Measurements from ENCODE around the gene HCN3. TPM values are rescaled to one million over a fixed set of nuclear protein-coding genes. Genes with fewer than 3 reads are reported as not detected.

HCN3 gene
- total and polyA plus RNA-seq, 2 donors from 2014 or later = 3.3 to 4.5 TPM

DNA sequence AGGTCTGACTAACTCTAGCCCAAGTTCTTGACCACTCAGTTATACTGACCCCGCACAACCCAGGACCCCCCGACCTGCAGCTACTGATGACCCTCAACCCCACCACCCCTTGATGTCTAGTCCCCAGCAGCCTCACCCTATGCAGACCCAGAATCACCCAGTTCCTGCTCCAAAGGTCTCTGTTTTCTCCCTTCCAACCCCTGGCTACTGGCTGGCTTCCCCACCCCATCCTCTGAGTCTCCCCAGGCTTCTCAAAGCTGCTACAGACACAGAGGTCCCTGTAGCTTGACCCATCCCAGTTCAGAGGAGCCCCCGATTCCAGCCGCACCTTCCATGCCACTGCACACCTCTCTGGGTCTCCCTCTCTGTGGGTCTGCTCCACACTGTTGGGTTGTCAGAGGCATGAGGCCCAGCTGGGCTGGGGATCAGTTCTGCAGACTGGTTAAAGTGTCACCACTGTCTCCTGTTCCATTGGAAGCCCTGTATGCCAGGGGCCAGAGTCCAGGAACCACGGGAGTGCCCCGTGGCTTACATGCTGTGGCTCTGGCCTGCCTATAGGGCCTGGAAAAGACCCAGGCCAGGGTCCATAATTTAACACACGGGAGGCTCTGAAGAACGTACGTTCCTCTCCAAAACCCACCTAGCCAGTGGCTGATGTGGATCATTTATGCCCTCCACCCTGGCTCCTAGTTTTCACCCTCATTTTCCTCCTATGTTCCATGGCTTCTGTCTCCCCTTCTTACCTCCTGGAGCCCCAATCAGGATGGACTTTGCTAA lies 23.5 kb downstream of the HCN3 start:
- Histone ChIP-seq H3K4me1 (ENCODE audit: control insufficient read depth in 2 of 3, insufficient read depth in 2 of 3, low read depth in 1 of 3, low read length in 3 of 3) (no peaks in the 10 kb centered on the region), H3K4me3 (ENCODE audit: low read length in 3 of 3) (peak overlapping the region in 2 of 3 donors; percentile 19 to 49), H3K36me3 (ENCODE audit: control insufficient read depth in 2 of 3, insufficient read depth in 3 of 3, low read length in 3 of 3) (no peaks in the 10 kb centered on the region), H3K27me3 (ENCODE audit: control insufficient read depth, insufficient read depth, low read length) (peaks cover 4% of the 10 kb centered on the region), H3K27ac (ENCODE audit: low read depth in 2 of 2, low read length in 2 of 2) (peak overlapping the region; percentile 40 to 83), H3K9me3 (ENCODE audit: control insufficient read depth in 2 of 3, insufficient read depth in 1 of 3, low read length in 3 of 3) (no peaks in the 10 kb centered on the region), H3K9ac (ENCODE audit: low read length in 3 of 3) (no peak overlapping the region)
- intact Hi-C loops (cut with DNase I) = no loop called here
- FAIRE-seq = no peak
- TF ChIP-seq, protein P1, sequence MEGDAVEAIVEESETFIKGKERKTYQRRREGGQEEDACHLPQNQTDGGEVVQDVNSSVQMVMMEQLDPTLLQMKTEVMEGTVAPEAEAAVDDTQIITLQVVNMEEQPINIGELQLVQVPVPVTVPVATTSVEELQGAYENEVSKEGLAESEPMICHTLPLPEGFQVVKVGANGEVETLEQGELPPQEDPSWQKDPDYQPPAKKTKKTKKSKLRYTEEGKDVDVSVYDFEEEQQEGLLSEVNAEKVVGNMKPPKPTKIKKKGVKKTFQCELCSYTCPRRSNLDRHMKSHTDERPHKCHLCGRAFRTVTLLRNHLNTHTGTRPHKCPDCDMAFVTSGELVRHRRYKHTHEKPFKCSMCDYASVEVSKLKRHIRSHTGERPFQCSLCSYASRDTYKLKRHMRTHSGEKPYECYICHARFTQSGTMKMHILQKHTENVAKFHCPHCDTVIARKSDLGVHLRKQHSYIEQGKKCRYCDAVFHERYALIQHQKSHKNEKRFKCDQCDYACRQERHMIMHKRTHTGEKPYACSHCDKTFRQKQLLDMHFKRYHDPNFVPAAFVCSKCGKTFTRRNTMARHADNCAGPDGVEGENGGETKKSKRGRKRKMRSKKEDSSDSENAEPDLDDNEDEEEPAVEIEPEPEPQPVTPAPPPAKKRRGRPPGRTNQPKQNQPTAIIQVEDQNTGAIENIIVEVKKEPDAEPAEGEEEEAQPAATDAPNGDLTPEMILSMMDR (IDR thresholded peaks at IDR 0.05; ENCODE audit: borderline replicate concordance, extremely low read depth, insufficient read depth) = no peak
- DNase-seq = peak in 2 of 5 donors; percentile 19 to 42

DNA sequence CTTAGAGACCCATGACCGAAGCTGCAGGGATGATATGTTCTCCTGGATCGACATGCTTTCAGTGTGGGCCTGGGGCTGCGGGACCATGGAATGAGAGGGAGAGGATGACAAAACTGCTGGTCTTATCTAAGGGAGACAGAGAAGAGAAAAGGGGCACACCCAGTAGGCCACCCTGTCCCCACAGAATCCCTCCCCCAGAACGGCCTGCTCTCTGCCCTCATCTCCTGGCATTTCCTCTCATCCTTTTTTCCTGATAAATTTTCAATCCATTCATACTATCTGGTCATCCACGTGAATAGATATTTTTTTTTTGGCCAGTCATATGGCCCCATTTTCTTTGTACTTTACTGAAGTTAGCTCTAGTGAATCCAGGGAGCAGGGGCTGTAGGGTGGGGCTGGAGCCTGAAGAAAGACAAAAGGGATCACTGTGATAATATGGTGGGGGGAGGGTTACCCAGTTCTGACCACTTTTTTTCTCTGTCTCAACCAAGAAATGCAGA lies 24.1 kb downstream of the HCN3 start, which contains the start of gene PKLR:
Gene PKLR, minus strand, starts transcription at position 97 of the 500 bp plus-strand sequence. Its CDS starts 43 bp downstream, at position 54.
- DNase-seq = no peak
- Histone ChIP-seq H3K36me3 (ENCODE audit: control insufficient read depth in 2 of 3, insufficient read depth in 3 of 3, low read length in 3 of 3) (no peaks in the 10 kb centered on the region), H3K9me3 (ENCODE audit: control insufficient read depth in 2 of 3, insufficient read depth in 1 of 3, low read length in 3 of 3) (no peaks in the 10 kb centered on the region), H3K4me1 (ENCODE audit: control insufficient read depth in 2 of 3, insufficient read depth in 2 of 3, low read depth in 1 of 3, low read length in 3 of 3) (no peaks in the 10 kb centered on the region), H3K4me3 (ENCODE audit: low read length in 3 of 3) (peak within 1 kb of the TSS in 2 of 3 donors; percentile 19 to 49), H3K27ac (ENCODE audit: low read depth in 2 of 2, low read length in 2 of 2) (peak within 1 kb of the TSS; percentile 40 to 83), H3K9ac (ENCODE audit: low read length in 3 of 3) (no peak within 1 kb of the TSS), H3K27me3 (ENCODE audit: control insufficient read depth, insufficient read depth, low read length) (no peaks in the 10 kb centered on the region)
- no peak for FAIRE-seq
- TF ChIP-seq, protein P1 (IDR thresholded peaks at IDR 0.05; ENCODE audit: borderline replicate concordance, extremely low read depth, insufficient read depth) = no peak
- intact Hi-C loops (cut with DNase I) = no loop called here

DNA sequence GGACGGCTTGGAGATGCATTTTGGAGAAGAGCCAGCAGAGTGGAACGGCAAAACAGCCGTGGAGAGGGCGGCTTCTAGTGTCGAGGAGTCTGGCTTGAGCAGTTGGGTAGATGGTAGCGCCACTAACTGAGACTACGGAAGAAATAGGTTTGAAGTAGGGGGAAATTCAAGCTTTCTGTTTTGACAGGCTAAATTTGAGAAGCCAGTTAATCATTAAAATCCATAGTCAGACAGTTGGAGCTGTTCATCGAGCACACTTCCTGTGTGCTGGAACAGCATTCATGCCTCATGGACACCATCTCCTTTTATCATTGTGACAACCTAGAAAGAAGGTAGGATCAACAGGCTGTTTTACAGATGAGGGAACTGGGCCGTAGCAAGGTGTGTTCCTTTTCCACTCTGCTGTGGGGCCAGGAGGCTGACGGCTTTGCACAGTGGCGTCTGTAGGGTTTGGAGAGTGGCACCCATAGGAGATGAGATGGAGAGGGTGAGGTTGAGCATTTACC lies 27.3 kb downstream of the HCN3 start:
- H3K9me3 ChIP-seq (ENCODE audit: control insufficient read depth in 2 of 3, insufficient read depth in 1 of 3, low read length in 3 of 3) = no peaks in the 10 kb centered on the region
- DNase-seq (no peak), FAIRE-seq (no peak)
- H3K4me1 ChIP-seq (ENCODE audit: control insufficient read depth in 2 of 3, insufficient read depth in 2 of 3, low read depth in 1 of 3, low read length in 3 of 3) = peaks cover 0 to 6% (median 0%) of the 10 kb centered on the region in 3 donors
- intact Hi-C loops (cut with DNase I) = no loop called here
- H3K4me3 ChIP-seq (ENCODE audit: low read length in 3 of 3) = peak overlapping the region in 2 of 3 donors; percentile 2 to 55
- H3K9ac ChIP-seq (ENCODE audit: low read length in 3 of 3) = peak overlapping the region in 1 of 3 donors; percentile 1
- TF ChIP-seq, protein P1 (IDR thresholded peaks at IDR 0.05; ENCODE audit: borderline replicate concordance, extremely low read depth, insufficient read depth) = no peak
- H3K36me3 ChIP-seq (ENCODE audit: control insufficient read depth in 2 of 3, insufficient read depth in 3 of 3, low read length in 3 of 3) = no peaks in the 10 kb centered on the region
- H3K27me3 ChIP-seq (ENCODE audit: control insufficient read depth, insufficient read depth, low read length) = no peaks in the 10 kb centered on the region
- no peak overlapping the region for H3K27ac ChIP-seq (ENCODE audit: low read depth in 2 of 2, low read length in 2 of 2)
